H1 (cell line): ENCODE measurements around the gene SERPINB6. TPM values are rescaled to one million over a fixed set of nuclear protein-coding genes. Genes with fewer than 3 reads are reported as not detected.
"Not testable (repeated sequence)": the region's sequence is repeated elsewhere in the genome, so short reads cannot be mapped to it uniquely, and the experiment has no call there.

Experiments
- CTCF ChIA-PET: fragments of 300-600 bp; sonication (Branson Sonifier 250); formaldehyde crosslinking; loops from one replicate; lab custom pipeline; 2021; ENCODE audit not compliant: partially characterized antibody; lab: Charles Lee
- POLR2A ChIA-PET: fragments of 300-600 bp; sonication (Branson Sonifier 250); formaldehyde crosslinking; loops from one replicate; lab custom pipeline; 2021; ENCODE audit warnings: inconsistent platforms; ENCODE audit not compliant: partially characterized antibody; lab: Charles Lee
- DNase-seq, 2 experiments: peaks; one replicate each; pipeline versions ENCODE4 v3.0.0 to v3.0.0-alpha.2; 2010 to 2022; ENCODE audit warnings: low spot score in 2 of 2, low read depth in 1 of 2, mixed read lengths in 1 of 2
- FAIRE-seq: peaks from 2 replicates; lab custom pipeline; 2011; peaks lifted over from hg19 to GRCh38; lab: Jason Lieb, UNC
- H2AFZ ChIP-seq: 2 replicates; pipeline ENCODE4 v1.8.1; 2012; ENCODE audit warnings: low read length, inconsistent platforms
- H2AK5ac ChIP-seq: 2 replicates; pipeline ENCODE4 v1.6.1; 2013; ENCODE audit warnings: low read depth, low read length
- H2BK120ac ChIP-seq: replicated peaks from 2 replicates; pipeline ENCODE3; 2013; ENCODE audit warnings: low read depth, low read length, inconsistent platforms
- H2BK12ac ChIP-seq: 2 replicates; pipeline ENCODE4 v1.6.1; 2013; ENCODE audit warnings: low read depth, low read length
- H2BK15ac ChIP-seq: 2 replicates; pipeline ENCODE4 v1.6.1; 2013; ENCODE audit warnings: low read length
- H2BK20ac ChIP-seq: 2 replicates; pipeline ENCODE4 v1.6.1; 2013; ENCODE audit warnings: low read length
- H2BK5ac ChIP-seq: 2 replicates; pipeline ENCODE4 v1.6.1; 2013; ENCODE audit warnings: low read depth, low read length
- H3K14ac ChIP-seq: 2 replicates; pipeline ENCODE4 v1.6.1; 2013; ENCODE audit warnings: inconsistent platforms; ENCODE audit not compliant: insufficient read length
- H3K18ac ChIP-seq: 2 replicates; pipeline ENCODE4 v1.6.1; 2013; ENCODE audit warnings: low read length; ENCODE audit errors: extremely low read depth
- H3K23ac ChIP-seq: 2 replicates; pipeline ENCODE4 v1.6.1; 2013; ENCODE audit warnings: inconsistent platforms; ENCODE audit not compliant: insufficient read length
- H3K23me2 ChIP-seq: 2 replicates; pipeline ENCODE4 v1.6.1; 2013; ENCODE audit warnings: low read depth, low read length
- H3K27ac ChIP-seq: 2 replicates; pipeline ENCODE4 v1.6.1; 2011; ENCODE audit warnings: low read depth, low read length, inconsistent platforms
- H3K27me3 ChIP-seq, 4 experiments: replicated peaks in 1 of 4; 1 replicate in 1 of 4; 2 replicates in 3 of 4; pipeline versions ENCODE4 v1.6.1 to v1.8.1; 2011 to 2013; ENCODE audit warnings: low read length in 3 of 4, mild to moderate bottlenecking in 3 of 4, inconsistent platforms in 2 of 4, mixed read lengths in 2 of 4, moderate library complexity in 1 of 4; ENCODE audit not compliant: control insufficient read depth in 3 of 4, insufficient read depth in 3 of 4; ENCODE audit errors: extremely low read depth in 1 of 4
- H3K36me3 ChIP-seq, 4 experiments: 2 replicates each; pipeline versions ENCODE4 v1.6.1 to v1.8.1; 2011 to 2013; ENCODE audit warnings: mild to moderate bottlenecking in 4 of 4, low read length in 3 of 4, moderate library complexity in 2 of 4, control low read depth in 1 of 4, inconsistent platforms in 1 of 4; ENCODE audit not compliant: insufficient read depth in 4 of 4, control insufficient read depth in 2 of 4
- H3K4ac ChIP-seq: replicated peaks from 2 replicates; pipeline ENCODE3; 2013; ENCODE audit warnings: low read length, low read depth, mixed read lengths, inconsistent platforms; ENCODE audit not compliant: insufficient read length
- H3K4me1 ChIP-seq, 4 experiments: replicated peaks in 1 of 4; 1 replicate in 1 of 4; 2 replicates in 3 of 4; pipeline versions ENCODE4 v1.6.1 to v1.8.1; 2011 to 2013; ENCODE audit warnings: low read length in 3 of 4, inconsistent platforms in 2 of 4, mixed read lengths in 1 of 4; ENCODE audit not compliant: insufficient read depth in 4 of 4, control insufficient read depth in 3 of 4
- H3K4me2 ChIP-seq, 2 experiments: 2 replicates each; pipeline versions ENCODE4 v1.6.1 to v1.8.1; 2011 to 2013; ENCODE audit warnings: low read depth in 2 of 2, low read length in 2 of 2, control low read depth in 1 of 2, inconsistent platforms in 1 of 2, mild to moderate bottlenecking in 1 of 2; ENCODE audit not compliant: insufficient read depth in 1 of 2
- H3K4me3 ChIP-seq, 4 experiments: fragments of 200-600, 300-600 bp in 1 of 4; sonication (generic), shearing (Covaris generic), sonication (Bioruptor Twin) in 1 of 4; 2 replicates each; pipeline versions ENCODE4 v1.5.1 to v1.8.1; 2011 to 2016; ENCODE audit warnings: low read length in 4 of 4, low read depth in 3 of 4, control low read depth in 2 of 4, inconsistent platforms in 2 of 4, mild to moderate bottlenecking in 2 of 4, mixed read lengths in 1 of 4, moderate library complexity in 1 of 4; ENCODE audit not compliant: insufficient read depth in 2 of 4; ENCODE audit errors: extremely low read depth in 1 of 4
- H3K56ac ChIP-seq: replicated peaks from 2 replicates; pipeline ENCODE3; 2013; ENCODE audit warnings: low read depth, mild to moderate bottlenecking, mixed read lengths, low read length, inconsistent platforms; ENCODE audit not compliant: insufficient read length
- H3K79me1 ChIP-seq: 2 replicates; pipeline ENCODE4 v1.6.1; 2013; ENCODE audit warnings: low read depth, low read length, control low read depth
- H3K79me2 ChIP-seq, 2 experiments: 2 replicates each; pipeline versions ENCODE4 v1.6.1 to v1.8.1; 2012 to 2013; ENCODE audit warnings: low read length in 2 of 2, mild to moderate bottlenecking in 2 of 2, inconsistent platforms in 1 of 2; ENCODE audit not compliant: insufficient read depth in 2 of 2, control insufficient read depth in 1 of 2
- H3K9ac ChIP-seq, 4 experiments: replicated peaks in 1 of 4; 1 replicate in 1 of 4; 2 replicates in 3 of 4; pipeline versions ENCODE4 v1.6.1 to v1.8.1; 2011 to 2013; ENCODE audit warnings: low read depth in 3 of 4, low read length in 3 of 4, control low read depth in 2 of 4, mild to moderate bottlenecking in 2 of 4, moderate library complexity in 2 of 4, inconsistent platforms in 1 of 4; ENCODE audit errors: extremely low read depth in 1 of 4
- H3K9me3 ChIP-seq, 2 experiments: 2 replicates each; pipeline versions ENCODE4 v1.6.1 to v1.8.1; 2012 to 2013; ENCODE audit warnings: mild to moderate bottlenecking in 2 of 2, moderate library complexity in 2 of 2, control low read depth in 1 of 2, inconsistent platforms in 1 of 2, low read depth in 1 of 2, low read length in 1 of 2, mixed read lengths in 1 of 2; ENCODE audit not compliant: insufficient read depth in 2 of 2
- H4K20me1 ChIP-seq, 2 experiments: replicated peaks in 1 of 2; 2 replicates each; pipeline versions ENCODE3 to v1.8.1; 2011 to 2013; ENCODE audit warnings: inconsistent platforms in 2 of 2, low read length in 2 of 2, mild to moderate bottlenecking in 1 of 2; ENCODE audit not compliant: insufficient read depth in 2 of 2, control insufficient read depth in 1 of 2
- H4K5ac ChIP-seq: 2 replicates; pipeline ENCODE4 v1.6.1; 2013; ENCODE audit warnings: low read length, low read depth, mixed read lengths, inconsistent platforms; ENCODE audit not compliant: insufficient read length
- H4K8ac ChIP-seq: 2 replicates; pipeline ENCODE4 v1.8.0; 2013; ENCODE audit warnings: mild to moderate bottlenecking, moderate library complexity, low read length, inconsistent platforms; ENCODE audit not compliant: insufficient read depth; ENCODE audit errors: extremely low read depth
- H4K91ac ChIP-seq: replicated peaks from 2 replicates; pipeline ENCODE3; 2013; ENCODE audit warnings: low read length, mixed read lengths, inconsistent platforms; ENCODE audit not compliant: insufficient read length
- WGBS, 2 experiments: shearing (Covaris generic) in 1 of 2; methylation state at CpG; one replicate each; pipeline versions ENCODE4 v1.1.6 to v1.1.7; 2013 to 2015; ENCODE audit warnings: low lambda C conversion rate in 2 of 2, mixed read lengths in 2 of 2, inconsistent platforms in 1 of 2, low coverage in 1 of 2, missing lambda C conversion rate in 1 of 2; ENCODE audit not compliant: insufficient replicate concordance in 2 of 2, insufficient coverage in 1 of 2, insufficient read length in 1 of 2; ENCODE audit errors: extremely low coverage in 1 of 2, missing lambda C conversion rate in 1 of 2; 5-methylcytosine and 5-hydroxymethylcytosine counted together
- polyA plus RNA-seq, 7 experiments: library from polyadenylated mRNA; depleted of rRNA in 3 of 7; stranded (reverse) in 5 of 7; unstranded in 2 of 7; fragments of >200 nt in 5 of 7; fragments of 200-250 nt in 2 of 7; gene quantifications; 1 replicate in 5 of 7; 2 replicates in 1 of 7; 4 replicates in 1 of 7; pipeline versions ENCODE4 v1.2.1 to v1.2.3, GENCODE V29; 2011 to 2013; ENCODE audit warnings: missing spikeins in 2 of 7, mixed read lengths in 2 of 7
- total RNA-seq: library from RNA; stranded (reverse); fragmentation: NEBNext Ultra II Directional; extraction: Animal tissue kit (Norgen Biotek cat#: 25700); gene quantifications from 2 replicates; pipeline ENCODE4 v1.2.1, GENCODE V29; 2021

The SERPINB6 gene
- total and polyA plus RNA-seq, 2 of the 8 experiments (the other 6 are each of a cell fraction or from before 2014, with no cell fraction given): 27.2 to 29.4 TPM

DNA sequence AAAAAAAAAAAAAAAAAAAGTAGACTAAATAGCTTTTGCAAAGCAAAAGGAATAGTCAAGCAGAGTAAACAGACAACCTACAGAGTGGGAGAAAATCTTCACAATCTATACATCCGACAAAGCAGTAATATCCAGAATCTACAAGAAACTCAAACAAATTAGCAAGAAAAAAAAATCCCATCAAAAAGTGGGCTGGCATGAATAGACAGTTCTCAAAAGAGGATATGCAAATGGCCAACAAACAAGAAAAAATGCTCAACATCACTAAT is 786 bp upstream of the SERPINB6 start:
- not testable (repeated sequence) for H3K79me2 ChIP-seq, H3K27ac ChIP-seq, H3K9me3 ChIP-seq, H3K79me1 ChIP-seq, H3K27me3 ChIP-seq, H3K56ac ChIP-seq, H3K23ac ChIP-seq, H2AK5ac ChIP-seq, H2BK15ac ChIP-seq, H4K91ac ChIP-seq, H3K18ac ChIP-seq, FAIRE-seq, H3K23me2 ChIP-seq, DNase-seq, H2BK20ac ChIP-seq, H2BK12ac ChIP-seq, H3K36me3 ChIP-seq, H2BK120ac ChIP-seq, H3K4ac ChIP-seq, H3K4me1 ChIP-seq, H2BK5ac ChIP-seq, H4K20me1 ChIP-seq, H3K14ac ChIP-seq, H4K5ac ChIP-seq, H2AFZ ChIP-seq, H3K9ac ChIP-seq, H4K8ac ChIP-seq
- ChIA-PET CTCF (interaction anchor here (0.8 to 1.5 kb wide), 6 partner anchors 8 to 121 kb away, joined by 3 to 10 read pairs (median 4); partner anchors contain the start of gene NQO2), POLR2A (interaction anchor here (0.8 to 1.5 kb wide), 8 partner anchors 9 to 103 kb away, joined by 3 to 10 read pairs (median 4); no protein-coding TSS in a partner anchor)
- H3K4me2 ChIP-seq: peak overlapping the region; percentile 78 to 89; a peak in 2 of 4 replicates
- peak overlapping the region in 1 of 4 experiments; percentile 78; a peak in 1 of 8 replicates for H3K4me3 ChIP-seq
- 80% methylated on average over 1 of the region's 1 CpG; no CpG with 5 or more reads in 1 of the 2 experiments for WGBS, 2 experiments
